Naive thymus-derived CD4-positive, alpha-beta T cell (primary cell): ENCODE measurements around the gene CAMK1. TPM values are rescaled to one million over a fixed set of nuclear protein-coding genes. Genes with fewer than 3 reads are reported as not detected.

ENCODE experiments used
- ATAC-seq: fragments of 150-1000 bp; cut with Tn5 transposase; 2 replicates; pipeline ENCODE4 v1.10.0; 2021; ENCODE audit warnings: mild to moderate bottlenecking, moderate library complexity
- CTCF ChIA-PET: fragments of 350-600 bp; sonication (Branson Sonifier 250); formaldehyde crosslinking; loops from one replicate; lab custom pipeline; 2021; ENCODE audit warnings: antibody characterized with exemption; lab: Charles Lee
- POLR2A ChIA-PET: fragments of 350-600 bp; sonication (Branson Sonifier 250); formaldehyde crosslinking; loops from one replicate; lab custom pipeline; 2021; ENCODE audit warnings: antibody characterized with exemption, inconsistent platforms; lab: Charles Lee
- DNase-seq, 9 donors: peaks; one replicate each; pipeline versions ENCODE4 v3.0.0 to v3.0.0-alpha.2; 2020 to 2022; ENCODE audit warnings: mixed read lengths in 1 of 9
- H3K27ac ChIP-seq: one replicate; pipeline ENCODE4 v1.7.0; 2013; ENCODE audit warnings: mild to moderate bottlenecking, low read depth, low read length, moderate library complexity
- H3K27me3 ChIP-seq, 2 donors: one replicate each; pipeline ENCODE4 v1.7.0; 2013; ENCODE audit warnings: low read length in 2 of 2, mild to moderate bottlenecking in 2 of 2, moderate library complexity in 2 of 2; ENCODE audit not compliant: control insufficient read depth in 2 of 2, insufficient read depth in 2 of 2
- H3K36me3 ChIP-seq, 3 experiments: 1 replicate in 2 of 3; 2 replicates in 1 of 3; pipeline ENCODE4 v1.7.0; 2013; ENCODE audit warnings: low read length in 3 of 3, mild to moderate bottlenecking in 3 of 3, moderate library complexity in 1 of 3; ENCODE audit not compliant: insufficient read depth in 3 of 3, control insufficient read depth in 2 of 3
- H3K4me1 ChIP-seq, 2 donors: one replicate each; pipeline ENCODE4 v1.7.0; 2013; ENCODE audit warnings: low read length in 2 of 2, mild to moderate bottlenecking in 2 of 2, moderate library complexity in 1 of 2; ENCODE audit not compliant: control insufficient read depth in 2 of 2, insufficient read depth in 2 of 2
- H3K4me3 ChIP-seq: 2 replicates; pipeline ENCODE4 v1.7.0; 2013; ENCODE audit warnings: mild to moderate bottlenecking, low read length
- H3K9me3 ChIP-seq, 3 experiments: 1 replicate in 2 of 3; 2 replicates in 1 of 3; pipeline ENCODE4 v1.7.0; 2013; ENCODE audit warnings: low read length in 3 of 3; ENCODE audit not compliant: control insufficient read depth in 2 of 3
- H3K27ac Mint-ChIP-seq, 9 donors: one replicate each; pipeline ENCODE4 v1.8.0; 2020 to 2022; ENCODE audit warnings: mixed read lengths in 9 of 9, mild to moderate bottlenecking in 8 of 9, moderate library complexity in 5 of 9, inconsistent platforms in 2 of 9
- H3K27me3 Mint-ChIP-seq, 5 donors: one replicate each; pipeline ENCODE4 v1.8.0; 2021 to 2022; ENCODE audit warnings: mixed read lengths in 5 of 5, mild to moderate bottlenecking in 1 of 5
- H3K36me3 Mint-ChIP-seq, 5 donors: one replicate each; pipeline ENCODE4 v1.8.0; 2020 to 2022; ENCODE audit warnings: mixed read lengths in 5 of 5, mild to moderate bottlenecking in 3 of 5, inconsistent platforms in 1 of 5
- H3K4me1 Mint-ChIP-seq, 7 donors: one replicate each; pipeline ENCODE4 v1.8.0; 2020 to 2022; ENCODE audit warnings: mixed read lengths in 7 of 7, mild to moderate bottlenecking in 3 of 7, inconsistent platforms in 1 of 7
- H3K4me3 Mint-ChIP-seq, 10 donors: one replicate each; pipeline ENCODE4 v1.8.0; 2020 to 2022; ENCODE audit warnings: mild to moderate bottlenecking in 10 of 10, mixed read lengths in 10 of 10, moderate library complexity in 6 of 10, inconsistent platforms in 2 of 10
- H3K9me3 Mint-ChIP-seq, 11 donors: one replicate each; pipeline ENCODE4 v1.8.0; 2020 to 2022; ENCODE audit warnings: mixed read lengths in 11 of 11, mild to moderate bottlenecking in 4 of 11, inconsistent platforms in 1 of 11, moderate library complexity in 1 of 11
- intact Hi-C, 2 donors: fragments of 100-400 bp; cut with micrococcal nuclease; formaldehyde crosslinking; loops; one replicate each; pipeline ENCODE4 v1.15.1; 2023
- polyA plus RNA-seq, 2 donors: library from polyadenylated mRNA; unstranded; fragments of 300-500 nt; fragmentation: Illumina TruSeq; gene quantifications; one replicate each; pipeline ENCODE4 v1.2.3, GENCODE V29; 2021
- total RNA-seq, 6 experiments: library from RNA in 5 of 6; stranded (reverse) in 5 of 6; gene quantifications; 1 replicate in 5 of 6; 2 replicates in 1 of 6; pipeline ENCODE4 v1.2.3 and lab custom pipeline; 2021 to 2026

CAMK1 gene
- total and polyA plus RNA-seq, 7 experiments from 2014 or later: 0.85 to 36.3 (median 2.1) TPM

DNA sequence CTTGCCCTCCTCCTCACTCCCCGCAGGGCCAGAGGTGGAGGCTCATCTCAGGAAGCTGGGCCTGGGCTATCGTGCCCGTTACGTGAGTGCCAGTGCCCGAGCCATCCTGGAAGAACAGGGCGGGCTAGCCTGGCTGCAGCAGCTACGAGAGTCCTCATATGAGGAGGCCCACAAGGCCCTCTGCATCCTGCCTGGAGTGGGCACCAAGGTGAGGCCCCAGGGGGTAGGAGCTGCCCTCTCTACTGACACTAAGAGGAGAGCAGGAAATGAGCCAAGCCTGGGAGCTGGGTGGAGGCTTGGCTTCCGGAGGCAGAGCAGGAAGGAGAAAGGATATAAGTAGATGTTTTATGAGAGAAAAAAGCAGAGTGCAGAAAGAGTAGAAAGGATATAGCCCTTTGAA, 15.1 kb downstream of the CAMK1 start:
- Mint-ChIP-seq H3K9me3 (peaks cover 0 to 2% (median 0%) of the 10 kb centered on the region in 11 donors), H3K4me3 (peak overlapping the region; percentile 60 to 78 (median 68)), H3K27ac (peak overlapping the region; percentile 25 to 97 (median 77)), H3K4me1 (peaks cover 25 to 48% (median 44%) of the 10 kb centered on the region in 7 donors), H3K27me3 (no peaks in the 10 kb centered on the region), H3K36me3 (peaks cover 5 to 33% (median 25%) of the 10 kb centered on the region in 5 donors)
- Histone ChIP-seq H3K27me3 (no peaks in the 10 kb centered on the region), H3K27ac (peak overlapping the region; percentile 4), H3K4me3 (no peak overlapping the region), H3K4me1 (peaks cover 9 to 17% of the 10 kb centered on the region in 2 donors), H3K9me3 (no peaks in the 10 kb centered on the region), H3K36me3 (peaks cover 0 to 61% (median 3%) of the 10 kb centered on the region in 3 experiments)
- ATAC-seq (no peak), DNase-seq (peak in 2 of 9 donors; percentile 7 to 9)
- POLR2A ChIA-PET: interaction anchor here (1.0 to 2.2 kb wide), 3 partner anchors 12 to 38 kb away, joined by 3 to 6 read pairs (median 4); partner anchors contain the start of genes ARPC4 and TADA3
- CTCF ChIA-PET: interaction anchor here (1.1 kb wide), 1 partner anchor 27 kb away, joined by 3 read pairs; no protein-coding TSS in a partner anchor
- intact Hi-C loops: no loop called here

DNA sequence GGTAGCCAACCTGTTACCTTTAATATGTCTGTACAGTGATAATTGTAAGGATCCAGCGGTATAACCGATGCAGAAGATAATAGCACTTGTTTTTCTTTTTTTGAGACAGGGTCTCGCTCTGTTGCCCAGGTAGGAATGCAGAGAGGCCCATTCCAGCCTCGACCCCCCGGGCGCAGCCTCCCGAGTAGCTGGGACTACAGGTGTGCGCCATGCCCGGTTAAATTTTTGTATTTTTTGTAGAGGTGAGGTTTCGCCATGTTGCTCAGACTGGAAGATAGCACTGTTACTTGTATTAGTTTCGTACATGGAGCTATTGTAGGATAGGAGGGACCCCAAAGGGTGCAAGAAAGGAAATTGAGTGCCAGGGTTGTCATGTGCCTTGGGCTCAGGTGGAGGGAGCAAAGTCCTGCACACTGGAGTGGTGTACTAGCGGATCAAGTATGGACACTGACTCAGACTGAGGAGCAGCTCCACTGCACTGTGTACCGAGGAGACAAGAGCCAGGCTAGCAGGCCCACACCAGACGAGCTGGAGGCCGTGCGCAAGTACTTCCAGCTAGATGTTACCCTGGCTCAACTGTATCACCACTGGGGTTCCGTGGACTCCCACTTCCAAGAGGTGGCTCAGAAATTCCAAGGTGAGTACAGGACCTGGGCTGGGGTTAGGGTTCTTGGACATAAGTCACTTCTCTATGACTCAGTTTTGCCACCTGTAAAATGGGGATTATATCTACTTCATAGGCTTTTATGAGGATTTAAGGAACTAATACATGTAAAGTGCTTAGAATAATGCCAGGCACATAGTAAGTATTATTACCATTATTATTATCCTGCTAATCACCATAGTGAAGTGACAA, 19.0 kb downstream of the CAMK1 start:
- CTCF ChIA-PET: interaction anchor here (0.7 kb wide), 1 partner anchor 492 kb away, joined by 3 read pairs; no protein-coding TSS in a partner anchor
- H3K27me3 Mint-ChIP-seq: no peaks in the 10 kb centered on the region
- intact Hi-C loops: loop anchor here (1.0 to 2.0 kb wide), 11 partner anchors 19 to 570 kb away; partner anchors contain the start of genes CAMK1 (in 2 of the 2), JAGN1 (in 2 of the 2), SETD5 (in 2 of the 2) and TADA3 (in 2 of the 2)
- Histone ChIP-seq H3K4me1 (peaks cover 13 to 22% of the 10 kb centered on the region in 2 donors), H3K4me3 (peak overlapping the region; percentile 84), H3K36me3 (peaks cover 12 to 47% (median 14%) of the 10 kb centered on the region in 3 experiments), H3K9me3 (no peaks in the 10 kb centered on the region), H3K27ac (peak overlapping the region; percentile 73), H3K27me3 (no peaks in the 10 kb centered on the region)
- POLR2A ChIA-PET: interaction anchor here (0.8 to 3.2 kb wide), 6 partner anchors 16 to 183 kb away, joined by 3 to 33 read pairs (median 4); partner anchors contain the start of genes ARPC4, BRPF1, CAMK1 and CRELD1
- H3K36me3 Mint-ChIP-seq: peaks cover 0 to 32% (median 20%) of the 10 kb centered on the region in 5 donors
- peak overlapping the region; percentile 93 to 98 (median 96) for H3K4me3 Mint-ChIP-seq
- ATAC-seq (no peak), DNase-seq (no peak)
- peaks cover 30 to 60% (median 50%) of the 10 kb centered on the region in 7 donors for H3K4me1 Mint-ChIP-seq
- H3K9me3 Mint-ChIP-seq: peaks cover 0 to 2% (median 0%) of the 10 kb centered on the region in 11 donors
- H3K27ac Mint-ChIP-seq: peak overlapping the region; percentile 86 to 96 (median 93)

DNA sequence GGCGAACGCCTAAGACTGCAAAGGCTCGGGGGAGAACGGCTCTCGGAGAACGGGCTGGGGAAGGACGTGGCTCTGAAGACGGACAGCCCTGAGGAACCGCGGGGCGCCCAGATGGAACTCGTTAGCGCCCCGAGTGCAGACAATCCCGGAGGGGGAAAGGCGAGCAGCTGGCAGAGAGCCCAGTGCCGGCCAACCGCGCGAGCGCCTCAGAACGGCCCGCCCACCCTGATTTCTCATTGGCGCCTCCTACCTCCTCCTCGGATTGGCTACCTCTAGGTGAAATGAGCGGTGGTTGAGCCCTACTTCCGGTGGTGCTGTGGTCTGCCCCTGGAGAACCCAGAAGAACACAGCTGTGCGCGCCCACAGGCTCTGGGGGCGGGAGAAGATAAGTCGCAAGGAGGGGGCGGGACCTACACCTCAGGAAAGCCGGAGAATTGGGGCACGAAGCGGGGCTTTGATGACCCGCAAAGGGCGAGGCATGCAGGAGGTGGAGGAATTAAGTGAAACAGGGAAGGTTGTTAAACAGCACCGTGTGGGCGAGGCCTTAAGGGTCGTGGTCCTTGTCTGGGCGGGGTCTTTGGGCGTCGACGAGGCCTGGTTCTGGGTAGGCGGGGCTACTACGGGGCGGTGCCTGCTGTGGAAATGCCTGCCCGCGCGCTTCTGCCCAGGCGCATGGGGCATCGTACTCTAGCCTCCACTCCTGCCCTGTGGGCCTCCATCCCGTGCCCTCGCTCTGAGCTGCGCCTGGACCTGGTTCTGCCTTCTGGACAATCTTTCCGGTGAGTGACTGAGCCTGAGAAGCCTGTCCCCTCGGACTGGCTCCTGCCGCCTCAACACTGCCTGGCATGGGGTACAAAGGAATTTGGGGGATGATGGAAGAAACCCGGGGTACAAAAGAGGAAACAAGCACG, 19.8 kb downstream of the CAMK1 start, which contains the start of gene OGG1:
Gene OGG1, plus strand, starts transcription at position 308 of the 911 bp plus-strand sequence. Its CDS starts 335 bp downstream, at position 643.
- Mint-ChIP-seq H3K4me3 (peak within 1 kb of the TSS; percentile 93 to 98 (median 96)), H3K9me3 (peaks cover 0 to 2% (median 0%) of the 10 kb centered on the region in 11 donors), H3K27ac (peak within 1 kb of the TSS; percentile 86 to 96 (median 93)), H3K4me1 (peaks cover 30 to 58% (median 47%) of the 10 kb centered on the region in 7 donors), H3K36me3 (peaks cover 0 to 37% (median 21%) of the 10 kb centered on the region in 5 donors), H3K27me3 (no peaks in the 10 kb centered on the region)
- peak within 1 kb of the TSS; percentile 84 for H3K4me3 ChIP-seq
- ChIA-PET POLR2A (interaction anchor here (0.8 to 3.2 kb wide), 14 partner anchors 12 to 571 kb away, joined by 3 to 33 read pairs (median 4); partner anchors contain the start of genes ARPC4, BRPF1, CRELD1 and MTMR14), CTCF (interaction anchor here (1.8 kb wide), 1 partner anchor 23 kb away, joined by 7 read pairs; no protein-coding TSS in a partner anchor)
- no peaks in the 10 kb centered on the region for H3K9me3 ChIP-seq
- intact Hi-C loops: loop anchor here (1.0 to 2.0 kb wide), 15 partner anchors 19 to 571 kb away; partner anchors contain the start of genes BRPF1 (in 2 of the 2), CAMK1 (in 2 of the 2), JAGN1 (in 2 of the 2) and MTMR14 (in 2 of the 2)
- peak within 1 kb of the TSS; percentile 73 for H3K27ac ChIP-seq
- H3K4me1 ChIP-seq: peaks cover 13 to 22% of the 10 kb centered on the region in 2 donors
- ATAC-seq (peak; percentile 97), DNase-seq (peak; percentile 77 to 95 (median 94))
- no peaks in the 10 kb centered on the region for H3K27me3 ChIP-seq
- H3K36me3 ChIP-seq: peaks cover 16 to 52% (median 17%) of the 10 kb centered on the region in 3 experiments

DNA sequence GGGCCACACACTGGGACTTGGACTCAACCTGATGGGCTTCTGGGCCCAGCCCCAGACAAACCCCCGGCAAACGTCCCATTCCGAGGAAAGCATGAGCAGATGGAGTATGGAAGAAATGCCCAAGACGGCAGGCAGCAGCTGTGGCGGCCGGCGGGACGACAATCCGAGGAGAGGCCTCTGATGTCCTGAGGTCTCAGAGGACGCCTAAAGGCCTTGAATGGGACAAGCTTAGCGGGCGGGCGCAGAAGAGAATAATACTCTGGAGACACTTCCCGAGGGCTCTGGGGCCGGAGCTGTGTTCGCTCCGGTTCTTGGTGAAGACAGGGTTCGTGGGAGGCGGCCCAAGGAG, 20.5 kb downstream of the CAMK1 start:
- ChIA-PET CTCF (interaction anchor here (0.8 to 1.8 kb wide), 2 partner anchors 17 to 22 kb away, joined by 3 to 7 read pairs; no protein-coding TSS in a partner anchor), POLR2A (interaction anchor here (1.0 to 3.2 kb wide), 12 partner anchors 12 to 572 kb away, joined by 3 to 33 read pairs (median 4); partner anchors contain the start of genes ARPC4, BRPF1, MTMR14 and SEC13)
- peak overlapping the region; percentile 73 for H3K27ac ChIP-seq
- DNase-seq: no peak
- H3K4me3 ChIP-seq: peak overlapping the region; percentile 84
- ATAC-seq: no peak
- Mint-ChIP-seq H3K27ac (peak overlapping the region; percentile 86 to 96 (median 93)), H3K4me3 (peak overlapping the region; percentile 93 to 98 (median 96)), H3K9me3 (peaks cover 0 to 2% (median 0%) of the 10 kb centered on the region in 11 donors), H3K36me3 (peaks cover 0 to 36% (median 23%) of the 10 kb centered on the region in 5 donors), H3K4me1 (peaks cover 27 to 51% (median 41%) of the 10 kb centered on the region in 7 donors), H3K27me3 (no peaks in the 10 kb centered on the region)
- H3K9me3 ChIP-seq: no peaks in the 10 kb centered on the region
- peaks cover 13 to 22% of the 10 kb centered on the region in 2 donors for H3K4me1 ChIP-seq
- H3K36me3 ChIP-seq: peaks cover 19 to 53% (median 20%) of the 10 kb centered on the region in 3 experiments
- H3K27me3 ChIP-seq: no peaks in the 10 kb centered on the region
- intact Hi-C loops: loop anchor here (1.0 kb wide), 5 partner anchors 18 to 366 kb away; partner anchors contain the start of genes BRPF1 (in 2 of the 2), BRK1 (in 1 of the 2), MTMR14 (in 1 of the 2) and RPUSD3 (in 1 of the 2)

DNA sequence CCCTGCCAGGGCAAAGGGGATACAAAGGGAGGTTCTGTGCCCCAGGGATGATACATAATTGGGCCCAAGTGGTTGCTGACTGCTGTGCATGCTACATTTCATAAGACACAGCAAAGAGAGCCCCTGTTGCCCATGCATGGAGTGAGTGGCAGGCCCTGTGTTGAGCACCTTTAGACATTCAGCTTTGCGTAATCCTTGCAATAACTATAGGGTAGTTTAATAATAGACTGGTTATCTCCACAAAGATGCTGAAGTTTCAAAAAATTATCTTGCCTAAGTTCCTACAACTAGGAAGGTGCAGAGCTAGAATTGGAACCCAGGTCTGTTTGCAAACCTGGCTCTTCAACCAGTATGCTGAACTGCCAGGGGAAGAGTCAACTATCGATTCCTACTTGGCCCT, 21.7 kb downstream of the CAMK1 start:
- H3K36me3 ChIP-seq: peaks cover 19 to 62% (median 20%) of the 10 kb centered on the region in 3 experiments
- H3K4me3 Mint-ChIP-seq: peak overlapping the region in 4 of 10 donors; percentile 17 to 96 (median 58)

More for the DNA sequence above, 21.7 kb downstream of the CAMK1 start:
- Histone ChIP-seq H3K9me3 (no peaks in the 10 kb centered on the region), H3K27ac (no peak overlapping the region), H3K4me1 (peaks cover 13 to 22% of the 10 kb centered on the region in 2 donors), H3K27me3 (no peaks in the 10 kb centered on the region), H3K4me3 (no peak overlapping the region)
- CTCF ChIA-PET: no interaction called here
- intact Hi-C loops: no loop called here
- DNase-seq (no peak), ATAC-seq (no peak)
- POLR2A ChIA-PET: no interaction called here
- Mint-ChIP-seq H3K36me3 (peaks cover 0 to 44% (median 17%) of the 10 kb centered on the region in 5 donors), H3K27ac (peak overlapping the region in 3 of 9 donors; percentile 49 to 94 (median 71)), H3K9me3 (peaks cover 0 to 2% (median 0%) of the 10 kb centered on the region in 11 donors), H3K27me3 (no peaks in the 10 kb centered on the region), H3K4me1 (peaks cover 20 to 43% (median 33%) of the 10 kb centered on the region in 7 donors)
